ACC112 (cell line): ENCODE data around the gene SLC25A6.

Source experiments
- H2AFZ ChIP-seq: fragments of 200-600 bp; sonication (generic); one replicate; pipeline ENCODE4 v1.6.0; 2017; ENCODE audit warnings: antibody characterized with exemption, low read length; ENCODE audit not compliant: unreplicated experiment
- H3K27ac ChIP-seq: fragments of 200-600 bp; sonication (generic); 2 replicates; pipeline ENCODE4 v1.5.1; 2014; ENCODE audit warnings: low read depth, mild to moderate bottlenecking, antibody characterized with exemption, low read length, moderate library complexity
- H3K27me3 ChIP-seq: fragments of 200-600 bp; sonication (generic); 2 replicates; pipeline ENCODE4 v1.6.1; 2014; ENCODE audit warnings: mild to moderate bottlenecking, antibody characterized with exemption, low read length, moderate library complexity, mixed read lengths; ENCODE audit not compliant: insufficient read depth
- H3K36me3 ChIP-seq: fragments of 200-600 bp; sonication (generic); 2 replicates; pipeline ENCODE4 v1.6.1; 2016; ENCODE audit warnings: mild to moderate bottlenecking, antibody characterized with exemption, low read length, moderate library complexity, mixed read lengths; ENCODE audit not compliant: insufficient read depth
- H3K4me1 ChIP-seq: fragments of 200-600 bp; sonication (generic); one replicate; pipeline ENCODE4 v1.6.1; 2016; ENCODE audit warnings: low read length, mixed read lengths; ENCODE audit not compliant: insufficient read depth, unreplicated experiment, control insufficient read depth
- H3K4me3 ChIP-seq: fragments of 200-600 bp; sonication (generic); 2 replicates; pipeline ENCODE4 v1.5.1; 2014; ENCODE audit warnings: mild to moderate bottlenecking, low read depth, low read length
- H3K79me2 ChIP-seq: fragments of 200-600 bp; sonication (generic); one replicate; pipeline ENCODE4 v1.6.0; 2016; ENCODE audit warnings: low read length; ENCODE audit not compliant: control insufficient read depth, unreplicated experiment, insufficient read depth

Gene SLC25A6

GRCh38 chrX:1423215-1423614 lies 31.3 kb upstream of the SLC25A6 start:
- no peak overlapping the region for H3K27ac ChIP-seq
- H2AFZ ChIP-seq, result no peak overlapping the region
- peaks cover 57% of the 10 kb centered on the region for H3K36me3 ChIP-seq
- no peaks in the 10 kb centered on the region for H3K27me3 ChIP-seq
- H3K79me2 ChIP-seq, result no peaks in the 10 kb centered on the region
- no peaks in the 10 kb centered on the region for H3K4me1 ChIP-seq
- H3K4me3 ChIP-seq, result no peak overlapping the region

- no peak overlapping the region for H3K4me3 ChIP-seq
Measured at GRCh38 chrX:1422135-1422465, 30.2 kb upstream of the SLC25A6 start.

GRCh38 chrX:1421433-1422134 lies 29.7 kb upstream of the SLC25A6 start:
- no peaks in the 10 kb centered on the region for H3K79me2 ChIP-seq
- H3K27ac ChIP-seq, result no peak overlapping the region
- no peak overlapping the region for H2AFZ ChIP-seq
- peaks cover 61% of the 10 kb centered on the region for H3K36me3 ChIP-seq
- no peaks in the 10 kb centered on the region for H3K4me1 ChIP-seq
- H3K4me3 ChIP-seq, result no peak overlapping the region
- no peaks in the 10 kb centered on the region for H3K27me3 ChIP-seq

More at GRCh38 chrX:1422135-1422465, 30.2 kb upstream of the SLC25A6 start:
- Histone ChIP-seq H3K79me2 (no peaks in the 10 kb centered on the region), H3K27ac (no peak overlapping the region), H2AFZ (no peak overlapping the region), H3K27me3 (no peaks in the 10 kb centered on the region), H3K36me3 (peaks cover 59% of the 10 kb centered on the region), H3K4me1 (no peaks in the 10 kb centered on the region)

- H3K36me3 ChIP-seq, result peaks cover 61% of the 10 kb centered on the region
- no peaks in the 10 kb centered on the region for H3K79me2 ChIP-seq
- no peak overlapping the region for H2AFZ ChIP-seq
Measured at GRCh38 chrX:1420371-1420770, 28.5 kb upstream of the SLC25A6 start.

GRCh38 chrX:1419545-1420355 lies 27.8 kb upstream of the SLC25A6 start:
- Histone ChIP-seq H3K79me2 (no peaks in the 10 kb centered on the region), H2AFZ (no peak overlapping the region), H3K4me1 (no peaks in the 10 kb centered on the region), H3K36me3 (peaks cover 56% of the 10 kb centered on the region), H3K27me3 (no peaks in the 10 kb centered on the region), H3K4me3 (no peak overlapping the region), H3K27ac (no peak overlapping the region)

More at GRCh38 chrX:1420371-1420770, 28.5 kb upstream of the SLC25A6 start:
- no peak overlapping the region for H3K4me3 ChIP-seq
- H3K27ac ChIP-seq, result no peak overlapping the region
- no peaks in the 10 kb centered on the region for H3K27me3 ChIP-seq
- no peaks in the 10 kb centered on the region for H3K4me1 ChIP-seq

GRCh38 chrX:1418901-1419544 lies 27.1 kb upstream of the SLC25A6 start:
- no peaks in the 10 kb centered on the region for H3K27me3 ChIP-seq
- H3K4me3 ChIP-seq, result no peak overlapping the region
- no peaks in the 10 kb centered on the region for H3K4me1 ChIP-seq
- peaks cover 51% of the 10 kb centered on the region for H3K36me3 ChIP-seq
- H3K27ac ChIP-seq, result no peak overlapping the region
- no peak overlapping the region for H2AFZ ChIP-seq
- no peaks in the 10 kb centered on the region for H3K79me2 ChIP-seq

GRCh38 chrX:1417921-1418771 lies 26.2 kb upstream of the SLC25A6 start:
- Histone ChIP-seq H2AFZ (no peak overlapping the region), H3K36me3 (peaks cover 48% of the 10 kb centered on the region), H3K27ac (no peak overlapping the region)

GRCh38 chrX:1416965-1417760 lies 25.2 kb upstream of the SLC25A6 start:
- Histone ChIP-seq H3K4me3 (no peak overlapping the region), H3K79me2 (no peaks in the 10 kb centered on the region), H3K36me3 (peaks cover 42% of the 10 kb centered on the region), H3K27me3 (no peaks in the 10 kb centered on the region), H2AFZ (no peak overlapping the region), H3K4me1 (no peaks in the 10 kb centered on the region), H3K27ac (no peak overlapping the region)

More at GRCh38 chrX:1417921-1418771, 26.2 kb upstream of the SLC25A6 start:
- no peak overlapping the region for H3K4me3 ChIP-seq
- H3K79me2 ChIP-seq, result no peaks in the 10 kb centered on the region
- H3K27me3 ChIP-seq, result no peaks in the 10 kb centered on the region
- no peaks in the 10 kb centered on the region for H3K4me1 ChIP-seq

GRCh38 chrX:1416327-1416784 lies 24.4 kb upstream of the SLC25A6 start:
- no peak overlapping the region for H3K4me3 ChIP-seq

More at GRCh38 chrX:1416327-1416784, 24.4 kb upstream of the SLC25A6 start:
- Histone ChIP-seq H2AFZ (no peak overlapping the region), H3K27ac (no peak overlapping the region), H3K79me2 (no peaks in the 10 kb centered on the region), H3K36me3 (peaks cover 35% of the 10 kb centered on the region), H3K4me1 (no peaks in the 10 kb centered on the region), H3K27me3 (no peaks in the 10 kb centered on the region)
